A549 (cell line): ENCODE data around the gene MAML1. TPM values are rescaled to one million over a fixed set of nuclear protein-coding genes. Genes with fewer than 3 reads are reported as not detected.

Experiments
- ATAC-seq, 2 experiments: fragments of 200-7000 bp in 1 of 2; fragments of >200 bp in 1 of 2; cut with Nextera tagmentation in 1 of 2; cut with Tn5 transposase in 1 of 2; 3 replicates each; pipeline versions ENCODE4 v1.8.0 to v1.9.1; 2018 to 2020; ENCODE audit warnings: mild to moderate bottlenecking in 1 of 2, moderate library complexity in 1 of 2
- CTCF ChIA-PET: fragments of 300-600 bp; sonication (Branson Sonifier 250); formaldehyde crosslinking; extraction: SDS; loops from one replicate; lab custom pipeline; 2021; ENCODE audit warnings: antibody characterized with exemption, inconsistent platforms; lab: Yijun Ruan, JAX
- POLR2A ChIA-PET: fragments of 350-600 bp; formaldehyde crosslinking; extraction: SDS; loops from one replicate; lab custom pipeline; 2021; ENCODE audit warnings: antibody characterized with exemption, inconsistent platforms; lab: Yijun Ruan, JAX
- DNase-seq, 2 experiments: peaks; one replicate each; pipeline versions ENCODE4 v3.0.0 to v3.0.0-alpha.2; 2011 to 2016; ENCODE audit warnings: low read depth in 1 of 2, low spot score in 1 of 2
- FAIRE-seq: peaks from 2 replicates; lab custom pipeline; 2011; peaks lifted over from hg19 to GRCh38; lab: Jason Lieb, UNC
- H3K27ac ChIP-seq, 2 experiments: fragments of >200 bp; sonication (Bioruptor Twin); formaldehyde crosslinking; 3 replicates each; pipeline ENCODE4 v1.5.1; 2016 to 2017
- H3K4me1 ChIP-seq: fragments of >200 bp; sonication (Bioruptor Twin); formaldehyde crosslinking; 3 replicates; pipeline ENCODE4 v1.6.1; 2016
- H3K4me2 ChIP-seq: fragments of >200 bp; sonication (Bioruptor Twin); formaldehyde crosslinking; 3 replicates; pipeline ENCODE4 v1.6.1; 2016
- H3K4me3 ChIP-seq: fragments of >200 bp; sonication (Bioruptor Twin); formaldehyde crosslinking; 3 replicates; pipeline ENCODE4 v1.5.1; 2016
- H3K9me3 ChIP-seq: fragments of >200 bp; sonication (Bioruptor Twin); formaldehyde crosslinking; 3 replicates; pipeline ENCODE4 v1.6.1; 2016
- CBX2 ChIP-seq: fragments of 200-600 bp; sonication (generic); IDR thresholded peaks from 2 replicates; pipeline ENCODE4 v1.6.1; 2016; ENCODE audit warnings: low read depth, mild to moderate bottlenecking, borderline replicate concordance
- CBX8 ChIP-seq: fragments of 200-600 bp; sonication (generic); IDR thresholded peaks from 2 replicates; pipeline ENCODE4 v1.6.1; 2016
- CHD4 ChIP-seq: fragments of 200-600 bp; sonication (generic); IDR thresholded peaks from 2 replicates; pipeline ENCODE4 v1.6.1; 2016; ENCODE audit warnings: antibody characterized with exemption, mild to moderate bottlenecking, borderline replicate concordance
- EHF ChIP-seq: fragments of 250-450 bp; sonication (Bioruptor Pico); IDR thresholded peaks from 2 replicates; pipeline ENCODE4 v1.5.0; 2020; ENCODE audit warnings: mild to moderate bottlenecking
- ESRRA ChIP-seq: fragments of 150-350 bp; IDR thresholded peaks from 2 replicates; pipeline ENCODE4 v1.6.1; 2014; ENCODE audit warnings: mild to moderate bottlenecking, low read length, borderline replicate concordance
- FOSL2 ChIP-seq, 2 experiments: fragments of 450-650 bp in 1 of 2; fragments of >200 bp in 1 of 2; sonication (Bioruptor Twin) in 1 of 2; formaldehyde crosslinking; IDR thresholded peaks; 2 replicates each; pipeline versions ENCODE4 v1.5.0 to v1.6.1; 2016 to 2020; ENCODE audit warnings: mild to moderate bottlenecking in 1 of 2, moderate library complexity in 1 of 2
- FOXS1 ChIP-seq: fragments of 250-450 bp; sonication (Bioruptor Pico); IDR thresholded peaks from 2 replicates; pipeline ENCODE4 v1.5.0; 2020; ENCODE audit warnings: mild to moderate bottlenecking, moderate library complexity
- GATA3 ChIP-seq: IDR thresholded peaks from 2 replicates; pipeline ENCODE4 v1.6.1; 2012; ENCODE audit warnings: borderline replicate concordance
- HDAC2 ChIP-seq: fragments of 200-600 bp; sonication (generic); IDR thresholded peaks from 2 replicates; pipeline ENCODE4 v1.6.1; 2016
- HEYL ChIP-seq: fragments of 250-450 bp; sonication (Bioruptor Pico); IDR thresholded peaks from 2 replicates; pipeline ENCODE4 v1.8.0; 2021; ENCODE audit warnings: mild to moderate bottlenecking, moderate library complexity
- HOXA7 ChIP-seq: fragments of 250-450 bp; sonication (Bioruptor Pico); IDR thresholded peaks from 2 replicates; pipeline ENCODE4 v1.5.0; 2020; ENCODE audit warnings: mild to moderate bottlenecking, moderate library complexity
- HOXB13 ChIP-seq: fragments of 250-450 bp; sonication (Bioruptor Pico); IDR thresholded peaks from 2 replicates; pipeline ENCODE4 v1.5.0; 2020; ENCODE audit warnings: low read depth, mild to moderate bottlenecking, moderate library complexity
- JUN ChIP-seq, 2 experiments: fragments of >200 bp; sonication (Bioruptor Twin); formaldehyde crosslinking; IDR thresholded peaks; 2 replicates in 1 of 2; 3 replicates in 1 of 2; pipeline ENCODE4 v1.6.1; 2016 to 2017
- MAZ ChIP-seq: fragments of 150-350 bp; IDR thresholded peaks from 2 replicates; pipeline ENCODE4 v1.6.1; 2014; ENCODE audit warnings: antibody characterized with exemption, low read depth, low read length, borderline replicate concordance
- MYC ChIP-seq: IDR thresholded peaks from 2 replicates; pipeline ENCODE4 v1.6.1; 2012; ENCODE audit warnings: mild to moderate bottlenecking, inconsistent platforms, low read length, improper control_type of control experiment, borderline replicate concordance
- NFE2L2 ChIP-seq: fragments of 150-350 bp; conservative IDR thresholded peaks from 2 replicates; pipeline ENCODE4 v1.6.1; 2014; ENCODE audit warnings: low read length
- RARB ChIP-seq: fragments of 250-450 bp; sonication (Bioruptor Pico); IDR thresholded peaks from 2 replicates; pipeline ENCODE4 v1.8.0; 2021; ENCODE audit warnings: mild to moderate bottlenecking, moderate library complexity
- RCOR1 ChIP-seq: fragments of 150-350 bp; IDR thresholded peaks from 2 replicates; pipeline ENCODE4 v1.6.1; 2014; ENCODE audit warnings: antibody characterized with exemption, low read length, low read depth
- RNF2 ChIP-seq: fragments of 200-600 bp; sonication (generic); IDR thresholded peaks from 2 replicates; pipeline ENCODE4 v1.6.1; 2016; ENCODE audit warnings: low read depth, mild to moderate bottlenecking, antibody characterized with exemption, moderate library complexity, borderline replicate concordance
- SMC3 ChIP-seq: fragments of >200 bp; sonication (Bioruptor Twin); formaldehyde crosslinking; IDR thresholded peaks from 3 replicates; pipeline ENCODE4 v1.6.1; 2018; ENCODE audit warnings: inconsistent platforms
- SREBF2 ChIP-seq: fragments of 450-650 bp; IDR thresholded peaks from 2 replicates; pipeline ENCODE4 v1.6.1; 2014; ENCODE audit warnings: mild to moderate bottlenecking, moderate library complexity
- TP53 ChIP-seq: fragments of 250-450 bp; sonication (Bioruptor Pico); IDR thresholded peaks from 2 replicates; pipeline ENCODE4 v1.5.0; 2021; ENCODE audit warnings: mild to moderate bottlenecking, moderate library complexity
- WGBS: methylation state at CpG from one replicate; pipeline ENCODE4 v1.1.6; 2017; ENCODE audit errors: missing lambda C conversion rate; 5-methylcytosine and 5-hydroxymethylcytosine counted together
- polyA plus RNA-seq, 4 experiments: library from polyadenylated mRNA; depleted of rRNA in 3 of 4; stranded (reverse); fragments of >200 nt; fragmentation: RNase III in 1 of 4; extraction: RNeasy Plus Mini Kit Qiagen cat#74134 plus additional on column Dnase treatment in 1 of 4; gene quantifications; 2 replicates in 3 of 4; 3 replicates in 1 of 4; pipeline ENCODE4 v1.2.3, GENCODE V29; 2011 to 2017
- TF ChIP-seq, protein P1 (sequence below): IDR thresholded peaks from 2 replicates; pipeline ENCODE4 v1.6.1; 2012; ENCODE audit warnings: low read depth, borderline replicate concordance
- TF ChIP-seq, protein P2 (sequence below): IDR thresholded peaks from 2 replicates; pipeline ENCODE4 v1.6.1; 2012
- TF ChIP-seq, protein P3 (sequence below): fragments of 250-450 bp; sonication (Bioruptor Pico); IDR thresholded peaks from 2 replicates; pipeline ENCODE4 v1.5.0; 2020; ENCODE audit warnings: low read depth, mild to moderate bottlenecking, moderate library complexity
- TF ChIP-seq, protein P4 (sequence below): fragments of 200-600 bp; sonication (generic); IDR thresholded peaks from 2 replicates; pipeline ENCODE4 v1.6.1; 2016; ENCODE audit warnings: antibody characterized with exemption, mild to moderate bottlenecking, moderate library complexity

The MAML1 gene
- polyA plus RNA-seq, 2 of the 4 experiments (the other 2 are of a cell fraction) = 6.9 to 12.0 TPM

DNA sequence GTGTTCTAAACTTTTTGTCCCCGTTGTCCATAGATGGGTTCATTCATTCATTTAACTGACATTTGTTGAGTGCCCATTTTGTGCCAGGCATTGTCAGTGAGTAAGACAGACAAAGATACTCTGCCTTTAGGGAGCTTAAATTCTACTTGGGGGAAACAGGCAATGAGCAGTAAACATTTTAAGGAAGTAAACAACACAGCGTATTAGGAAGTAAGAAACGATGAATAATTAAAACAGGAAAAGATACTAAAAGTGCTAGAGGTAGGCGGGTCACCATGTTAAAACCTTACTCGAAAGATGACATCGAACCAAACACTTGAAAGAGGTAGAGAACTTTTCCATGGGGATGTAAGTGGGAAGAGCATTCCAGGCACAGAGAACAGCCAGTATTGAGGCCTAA lies 5.5 kb upstream of the MAML1 start:
- WGBS = 93% methylated on average over 6 of the region's 6 CpGs
- Histone ChIP-seq H3K9me3 (no peaks in the 10 kb centered on the region), H3K4me1 (peaks cover 14% of the 10 kb centered on the region), H3K27ac (no peak overlapping the region), H3K4me3 (no peak overlapping the region), H3K4me2 (no peak overlapping the region)
- TF ChIP-seq CHD4 = no peak
- no peak for TF ChIP-seq RCOR1
- TF ChIP-seq CBX2 = no peak
- no peak for ATAC-seq
- no peak for FAIRE-seq
- POLR2A ChIA-PET = interaction anchor here (0.5 kb wide), 1 partner anchor 23 kb away, joined by 3 read pairs; no protein-coding TSS in a partner anchor
- CTCF ChIA-PET = no interaction called here
- DNase-seq = no peak

DNA sequence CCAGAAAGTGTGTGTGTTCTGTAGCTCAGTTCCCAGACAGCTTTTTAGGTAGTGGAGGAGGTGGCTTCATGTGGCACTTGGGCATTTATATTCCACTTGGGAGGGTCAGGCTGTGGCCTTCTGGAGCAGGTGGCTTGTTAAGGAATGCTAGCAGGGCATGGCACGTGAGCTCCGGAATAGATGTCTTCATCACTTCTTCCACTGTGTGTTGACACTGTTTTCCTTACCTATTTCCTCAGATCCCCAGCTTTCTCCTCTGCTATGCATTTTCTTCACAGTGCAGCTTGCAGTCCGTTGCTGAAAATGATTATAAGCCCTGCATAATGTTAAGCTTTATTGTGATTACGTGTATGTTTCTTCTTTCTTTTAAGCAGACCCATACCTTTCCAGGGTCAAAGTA lies 3.3 kb upstream of the MAML1 start:
- WGBS = 90% methylated on average over 4 of the region's 4 CpGs
- Histone ChIP-seq H3K4me2 (no peak overlapping the region), H3K4me3 (no peak overlapping the region), H3K27ac (no peak overlapping the region), H3K9me3 (no peaks in the 10 kb centered on the region), H3K4me1 (peaks cover 17% of the 10 kb centered on the region)
- POLR2A ChIA-PET = no interaction called here
- CTCF ChIA-PET = interaction anchor here (1.2 to 1.6 kb wide), 4 partner anchors 18 to 35 kb away, joined by 3 to 5 read pairs (median 4); no protein-coding TSS in a partner anchor
- no peak for TF ChIP-seq RARB (CRISPR knock-in tag)
- TF ChIP-seq HEYL (CRISPR knock-in tag) = no peak
- TF ChIP-seq FOSL2 (IDR thresholded peaks at IDR 0.05) = no peak
- no peak for TF ChIP-seq FOSL2 (CRISPR knock-in tag; IDR thresholded peaks at IDR 0.05)
- no peak for TF ChIP-seq NFE2L2
- no peak for TF ChIP-seq RNF2
- TF ChIP-seq, protein P1, sequence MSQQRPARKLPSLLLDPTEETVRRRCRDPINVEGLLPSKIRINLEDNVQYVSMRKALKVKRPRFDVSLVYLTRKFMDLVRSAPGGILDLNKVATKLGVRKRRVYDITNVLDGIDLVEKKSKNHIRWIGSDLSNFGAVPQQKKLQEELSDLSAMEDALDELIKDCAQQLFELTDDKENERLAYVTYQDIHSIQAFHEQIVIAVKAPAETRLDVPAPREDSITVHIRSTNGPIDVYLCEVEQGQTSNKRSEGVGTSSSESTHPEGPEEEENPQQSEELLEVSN = no peak
- no peak for TF ChIP-seq HOXA7 (CRISPR knock-in tag)
- TF ChIP-seq CHD4 = no peak
- TF ChIP-seq SREBF2 = no peak
- TF ChIP-seq HDAC2 = no peak
- TF ChIP-seq TP53 (CRISPR knock-in tag) = no peak
- TF ChIP-seq SMC3 = no peak
- TF ChIP-seq HOXB13 = no peak
- no peak for TF ChIP-seq CBX8
- no peak for TF ChIP-seq RCOR1
- no peak for TF ChIP-seq MAZ
- TF ChIP-seq, protein P2, sequence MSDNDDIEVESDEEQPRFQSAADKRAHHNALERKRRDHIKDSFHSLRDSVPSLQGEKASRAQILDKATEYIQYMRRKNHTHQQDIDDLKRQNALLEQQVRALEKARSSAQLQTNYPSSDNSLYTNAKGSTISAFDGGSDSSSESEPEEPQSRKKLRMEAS = no peak
- no peak for TF ChIP-seq ESRRA
- no peak for TF ChIP-seq JUN (IDR thresholded peaks at IDR 0.05)
- FAIRE-seq = no peak
- DNase-seq = no peak
- no peak for ATAC-seq

DNA sequence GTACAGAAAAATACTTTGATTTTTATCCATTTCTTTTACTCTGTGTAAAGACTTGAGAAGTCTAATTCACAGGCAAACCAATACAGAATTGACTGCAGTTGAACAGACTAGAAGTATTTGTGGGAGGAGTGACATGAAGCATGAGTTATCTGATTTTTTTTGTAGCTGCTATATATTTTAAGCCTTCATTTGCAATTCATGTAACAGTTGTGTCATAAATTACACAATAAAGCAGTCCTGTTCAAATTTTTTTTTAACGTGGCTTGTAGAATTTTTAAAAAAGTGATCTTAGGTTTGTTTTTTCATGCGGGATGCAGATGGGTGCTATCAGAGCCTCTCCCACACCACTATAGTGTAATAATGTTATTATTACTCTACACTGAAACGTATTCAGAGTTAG lies 2.9 kb upstream of the MAML1 start:
- no peak overlapping the region for H3K27ac ChIP-seq
- DNase-seq (no peak), ATAC-seq (no peak), FAIRE-seq (no peak)
- no peak overlapping the region for H3K4me3 ChIP-seq
- no peak overlapping the region for H3K4me2 ChIP-seq
- TF ChIP-seq EHF (CRISPR knock-in tag) (no peak), FOXS1 (no peak), TP53 (CRISPR knock-in tag) (no peak), MYC (no peak), MAZ (no peak), GATA3 (no peak), CBX2 (no peak)
- TF ChIP-seq, protein P3, sequence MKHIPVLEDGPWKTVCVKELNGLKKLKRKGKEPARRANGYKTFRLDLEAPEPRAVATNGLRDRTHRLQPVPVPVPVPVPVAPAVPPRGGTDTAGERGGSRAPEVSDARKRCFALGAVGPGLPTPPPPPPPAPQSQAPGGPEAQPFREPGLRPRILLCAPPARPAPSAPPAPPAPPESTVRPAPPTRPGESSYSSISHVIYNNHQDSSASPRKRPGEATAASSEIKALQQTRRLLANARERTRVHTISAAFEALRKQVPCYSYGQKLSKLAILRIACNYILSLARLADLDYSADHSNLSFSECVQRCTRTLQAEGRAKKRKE (CRISPR knock-in tag) = no peak
- TF ChIP-seq, protein P4, sequence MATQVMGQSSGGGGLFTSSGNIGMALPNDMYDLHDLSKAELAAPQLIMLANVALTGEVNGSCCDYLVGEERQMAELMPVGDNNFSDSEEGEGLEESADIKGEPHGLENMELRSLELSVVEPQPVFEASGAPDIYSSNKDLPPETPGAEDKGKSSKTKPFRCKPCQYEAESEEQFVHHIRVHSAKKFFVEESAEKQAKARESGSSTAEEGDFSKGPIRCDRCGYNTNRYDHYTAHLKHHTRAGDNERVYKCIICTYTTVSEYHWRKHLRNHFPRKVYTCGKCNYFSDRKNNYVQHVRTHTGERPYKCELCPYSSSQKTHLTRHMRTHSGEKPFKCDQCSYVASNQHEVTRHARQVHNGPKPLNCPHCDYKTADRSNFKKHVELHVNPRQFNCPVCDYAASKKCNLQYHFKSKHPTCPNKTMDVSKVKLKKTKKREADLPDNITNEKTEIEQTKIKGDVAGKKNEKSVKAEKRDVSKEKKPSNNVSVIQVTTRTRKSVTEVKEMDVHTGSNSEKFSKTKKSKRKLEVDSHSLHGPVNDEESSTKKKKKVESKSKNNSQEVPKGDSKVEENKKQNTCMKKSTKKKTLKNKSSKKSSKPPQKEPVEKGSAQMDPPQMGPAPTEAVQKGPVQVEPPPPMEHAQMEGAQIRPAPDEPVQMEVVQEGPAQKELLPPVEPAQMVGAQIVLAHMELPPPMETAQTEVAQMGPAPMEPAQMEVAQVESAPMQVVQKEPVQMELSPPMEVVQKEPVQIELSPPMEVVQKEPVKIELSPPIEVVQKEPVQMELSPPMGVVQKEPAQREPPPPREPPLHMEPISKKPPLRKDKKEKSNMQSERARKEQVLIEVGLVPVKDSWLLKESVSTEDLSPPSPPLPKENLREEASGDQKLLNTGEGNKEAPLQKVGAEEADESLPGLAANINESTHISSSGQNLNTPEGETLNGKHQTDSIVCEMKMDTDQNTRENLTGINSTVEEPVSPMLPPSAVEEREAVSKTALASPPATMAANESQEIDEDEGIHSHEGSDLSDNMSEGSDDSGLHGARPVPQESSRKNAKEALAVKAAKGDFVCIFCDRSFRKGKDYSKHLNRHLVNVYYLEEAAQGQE = no peak
- WGBS = 88% methylated on average over 3 of the region's 3 CpGs
- POLR2A ChIA-PET = no interaction called here
- H3K9me3 ChIP-seq = no peaks in the 10 kb centered on the region
- H3K4me1 ChIP-seq = peaks cover 21% of the 10 kb centered on the region
- CTCF ChIA-PET = interaction anchor here (1.1 to 1.6 kb wide), 5 partner anchors 18 to 61 kb away, joined by 3 to 5 read pairs (median 3); no protein-coding TSS in a partner anchor
